Calu3 (cell line): ENCODE results near the gene LOXHD1. TPM values are rescaled to one million over a fixed set of nuclear protein-coding genes. Genes with fewer than 3 reads are reported as not detected.

Experiments
- BruUV-seq: library from RNA; stranded (reverse); fragments of 400-500 nt; replicated peaks from 2 replicates; lab custom pipeline; 2021; lab: Mats Ljungman, UMichigan
- CTCF ChIA-PET: fragments of 300-600 bp; sonication (Branson Sonifier 250); formaldehyde crosslinking; loops from one replicate; lab custom pipeline; 2022; ENCODE audit warnings: antibody characterized with exemption; lab: Charles Lee
- DNase-seq: peaks from one replicate; pipeline ENCODE4 v3.0.0; 2022
- H3K27ac Mint-ChIP-seq: one replicate; pipeline ENCODE4 v1.8.0; 2022; ENCODE audit warnings: mixed read lengths; ENCODE audit not compliant: unreplicated experiment
- H3K27me3 Mint-ChIP-seq: one replicate; pipeline ENCODE4 v1.8.0; 2022; ENCODE audit warnings: mixed read lengths; ENCODE audit not compliant: unreplicated experiment
- H3K36me3 Mint-ChIP-seq: one replicate; pipeline ENCODE4 v1.8.0; 2022; ENCODE audit warnings: mild to moderate bottlenecking, moderate library complexity, mixed read lengths; ENCODE audit not compliant: insufficient read depth, unreplicated experiment
- H3K4me1 Mint-ChIP-seq: one replicate; pipeline ENCODE4 v1.8.0; 2022; ENCODE audit warnings: mild to moderate bottlenecking, low read depth, mixed read lengths; ENCODE audit not compliant: unreplicated experiment
- H3K4me3 Mint-ChIP-seq: one replicate; pipeline ENCODE4 v1.8.0; 2022; ENCODE audit warnings: mild to moderate bottlenecking, low read depth, moderate library complexity, mixed read lengths; ENCODE audit not compliant: unreplicated experiment
- H3K9me3 Mint-ChIP-seq: one replicate; pipeline ENCODE4 v1.8.0; 2022; ENCODE audit warnings: low read depth, mixed read lengths; ENCODE audit not compliant: unreplicated experiment
- intact Hi-C: fragments of 100-400 bp; cut with micrococcal nuclease; formaldehyde crosslinking; loops from one replicate; pipeline ENCODE4 v1.10.0; 2022; ENCODE audit not compliant: unreplicated experiment
- total RNA-seq: library from RNA; stranded (reverse); gene quantifications from 2 replicates; pipeline ENCODE4 v1.2.3, GENCODE V29; 2022
- TF ChIP-seq, protein P1 (sequence below): fragments of 200-600 bp; IDR thresholded peaks from one replicate; pipeline ENCODE4 v1.8.0; 2022; ENCODE audit warnings: antibody characterized with exemption; ENCODE audit not compliant: unreplicated experiment

Gene LOXHD1
- total RNA-seq, 1 experiment from 2014 or later: not detected

DNA sequence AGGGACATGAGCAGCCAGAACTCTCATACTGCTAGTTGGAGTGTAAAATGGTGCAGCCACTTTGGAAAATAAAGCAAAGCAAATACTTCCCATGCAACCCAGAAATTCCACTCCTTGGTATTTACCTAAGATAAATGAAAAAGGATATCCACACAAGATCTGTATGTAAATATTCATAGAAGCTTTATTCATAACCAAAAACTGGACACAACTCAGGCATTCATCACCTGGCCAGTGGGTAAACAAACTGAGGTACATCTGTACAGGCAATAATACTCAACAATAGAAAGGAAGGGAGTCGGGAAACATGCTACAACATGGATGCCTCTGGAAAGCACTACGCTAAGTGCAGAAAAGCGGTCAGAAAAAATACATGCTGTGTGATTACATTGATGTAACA lies 2.5 kb upstream of the LOXHD1 start:
- no peak overlapping the region for H3K4me3 Mint-ChIP-seq
- H3K9me3 Mint-ChIP-seq: no peaks in the 10 kb centered on the region
- intact Hi-C loops: loop anchor here (2.0 to 10.0 kb wide), 2 partner anchors 175 to 379 kb away; no protein-coding TSS in a partner anchor
- H3K4me1 Mint-ChIP-seq: no peaks in the 10 kb centered on the region
- TF ChIP-seq, protein P1, sequence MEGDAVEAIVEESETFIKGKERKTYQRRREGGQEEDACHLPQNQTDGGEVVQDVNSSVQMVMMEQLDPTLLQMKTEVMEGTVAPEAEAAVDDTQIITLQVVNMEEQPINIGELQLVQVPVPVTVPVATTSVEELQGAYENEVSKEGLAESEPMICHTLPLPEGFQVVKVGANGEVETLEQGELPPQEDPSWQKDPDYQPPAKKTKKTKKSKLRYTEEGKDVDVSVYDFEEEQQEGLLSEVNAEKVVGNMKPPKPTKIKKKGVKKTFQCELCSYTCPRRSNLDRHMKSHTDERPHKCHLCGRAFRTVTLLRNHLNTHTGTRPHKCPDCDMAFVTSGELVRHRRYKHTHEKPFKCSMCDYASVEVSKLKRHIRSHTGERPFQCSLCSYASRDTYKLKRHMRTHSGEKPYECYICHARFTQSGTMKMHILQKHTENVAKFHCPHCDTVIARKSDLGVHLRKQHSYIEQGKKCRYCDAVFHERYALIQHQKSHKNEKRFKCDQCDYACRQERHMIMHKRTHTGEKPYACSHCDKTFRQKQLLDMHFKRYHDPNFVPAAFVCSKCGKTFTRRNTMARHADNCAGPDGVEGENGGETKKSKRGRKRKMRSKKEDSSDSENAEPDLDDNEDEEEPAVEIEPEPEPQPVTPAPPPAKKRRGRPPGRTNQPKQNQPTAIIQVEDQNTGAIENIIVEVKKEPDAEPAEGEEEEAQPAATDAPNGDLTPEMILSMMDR: no peak
- H3K27me3 Mint-ChIP-seq: peaks cover 80% of the 10 kb centered on the region
- CTCF ChIA-PET: no interaction called here
- no peak for DNase-seq
- no peak overlapping the region for H3K27ac Mint-ChIP-seq
- no TSS peak for BruUV-seq
- H3K36me3 Mint-ChIP-seq: no peaks in the 10 kb centered on the region

GRCh38 chr18:46656326-46657114 lies 500 bp downstream of the LOXHD1 start:
- Mint-ChIP-seq H3K4me3 (no peak overlapping the region), H3K27me3 (peaks cover 68% of the 10 kb centered on the region), H3K27ac (no peak overlapping the region), H3K4me1 (no peaks in the 10 kb centered on the region), H3K36me3 (no peaks in the 10 kb centered on the region), H3K9me3 (no peaks in the 10 kb centered on the region)
- no TSS peak for BruUV-seq
- TF ChIP-seq, protein P1: no peak
- intact Hi-C loops: loop anchor here (10.0 kb wide), 1 partner anchor 172 kb away; no protein-coding TSS in a partner anchor
- no peak for DNase-seq
- CTCF ChIA-PET: interaction anchor here (2.0 kb wide), 1 partner anchor 376 kb away, joined by 42 read pairs; no protein-coding TSS in a partner anchor

DNA sequence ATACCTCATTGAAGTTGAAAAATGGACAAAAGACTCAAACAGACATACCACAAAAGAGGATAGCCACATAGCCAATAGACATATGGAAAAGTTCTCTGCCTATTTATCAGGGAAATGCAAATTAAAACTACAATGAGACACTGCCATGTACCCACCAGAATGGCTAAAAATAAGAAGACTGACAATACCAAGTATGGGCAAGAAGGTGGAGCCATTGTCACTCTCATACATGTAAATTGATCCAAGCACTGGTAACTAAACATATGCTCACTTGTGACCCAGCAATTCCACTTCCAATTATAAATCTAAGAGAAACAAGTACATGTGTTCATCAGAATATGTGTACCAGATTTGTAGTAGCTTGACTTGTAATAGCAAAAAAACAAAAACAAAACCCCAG lies 4.6 kb downstream of the LOXHD1 start:
- H3K9me3 Mint-ChIP-seq: no peaks in the 10 kb centered on the region
- H3K4me3 Mint-ChIP-seq: no peak overlapping the region
- no peaks in the 10 kb centered on the region for H3K36me3 Mint-ChIP-seq
- no peaks in the 10 kb centered on the region for H3K4me1 Mint-ChIP-seq
- TF ChIP-seq, protein P1: no peak
- intact Hi-C loops: loop anchor here (10.0 kb wide), 1 partner anchor 168 kb away; no protein-coding TSS in a partner anchor
- no peak for DNase-seq
- H3K27me3 Mint-ChIP-seq: peaks cover 81% of the 10 kb centered on the region
- CTCF ChIA-PET: no interaction called here
- H3K27ac Mint-ChIP-seq: no peak overlapping the region
- no TSS peak for BruUV-seq

DNA sequence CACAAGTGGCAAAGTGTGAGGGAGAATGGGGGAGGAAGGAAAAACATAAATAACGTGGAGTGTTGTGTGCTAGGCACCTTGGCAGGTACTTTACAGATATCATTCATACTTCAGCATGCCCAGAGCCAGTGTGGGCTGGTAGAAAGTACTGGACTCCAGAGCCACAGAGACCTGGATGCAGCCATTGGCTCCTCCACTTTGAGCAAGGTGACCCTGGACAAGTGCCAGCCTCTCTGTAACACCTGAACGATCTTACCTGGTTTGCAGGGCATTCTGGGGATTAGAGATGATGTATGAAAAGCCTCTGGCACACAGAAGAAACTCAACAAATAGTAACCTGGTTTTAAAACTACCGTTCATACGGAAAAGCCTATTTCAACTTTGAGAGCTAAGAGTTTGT lies 6.3 kb downstream of the LOXHD1 start:
- no peak for DNase-seq
- no peaks in the 10 kb centered on the region for H3K9me3 Mint-ChIP-seq
- CTCF ChIA-PET: no interaction called here
- no peak overlapping the region for H3K4me3 Mint-ChIP-seq
- TF ChIP-seq, protein P1: no peak
- H3K36me3 Mint-ChIP-seq: no peaks in the 10 kb centered on the region
- intact Hi-C loops: loop anchor here (10.0 kb wide), 1 partner anchor 166 kb away; no protein-coding TSS in a partner anchor
- H3K27ac Mint-ChIP-seq: no peak overlapping the region
- no TSS peak for BruUV-seq
- H3K4me1 Mint-ChIP-seq: no peaks in the 10 kb centered on the region
- peaks cover 81% of the 10 kb centered on the region for H3K27me3 Mint-ChIP-seq
